Activated T-cell treated with anti-CD3 and anti-CD28 coated beads for 4 hours (primary cell): ENCODE data around the gene VGF.
A peak's percentile ranks its signal among the peaks of the same experiment; 100 is the strongest.

ENCODE experiments used
- DNase-seq: peaks from one replicate; pipeline ENCODE4 v3.0.0-alpha.2; 2020

VGF gene

DNA sequence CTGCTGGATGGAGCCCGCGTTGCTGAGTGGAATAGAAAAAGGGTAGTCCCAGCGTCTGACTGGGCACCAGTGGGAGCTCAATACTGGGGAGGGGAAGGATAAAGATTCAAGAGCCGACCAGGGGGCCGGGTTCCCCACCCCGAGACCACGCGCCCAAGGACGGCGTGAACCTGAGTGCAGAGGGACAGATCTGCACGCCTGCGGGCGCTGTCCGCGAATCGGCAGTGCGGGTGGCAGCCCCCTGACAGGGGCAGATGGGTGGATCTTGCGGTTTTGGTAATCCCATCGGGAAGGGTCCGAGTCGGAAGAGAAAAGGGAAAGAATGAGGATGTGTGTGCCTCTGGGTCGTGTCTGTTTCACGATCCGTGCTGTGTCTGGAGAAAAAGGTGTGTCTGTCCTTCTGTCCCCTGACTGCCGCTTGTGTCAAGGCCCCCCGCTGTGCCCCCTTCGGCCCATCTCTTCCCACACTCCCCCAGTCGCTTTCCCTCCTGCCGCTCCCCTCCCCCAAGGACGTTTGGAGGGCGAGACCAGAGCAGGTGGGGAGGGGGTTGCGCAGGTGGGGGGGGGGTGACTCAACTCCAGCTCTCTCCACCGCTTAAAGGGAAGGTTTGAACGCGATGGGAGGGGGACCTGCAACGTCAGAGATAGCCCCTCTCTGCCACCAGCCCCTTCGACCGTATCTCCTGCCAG lies 734 bp upstream of the VGF start:
- DNase-seq: no peak

DNA sequence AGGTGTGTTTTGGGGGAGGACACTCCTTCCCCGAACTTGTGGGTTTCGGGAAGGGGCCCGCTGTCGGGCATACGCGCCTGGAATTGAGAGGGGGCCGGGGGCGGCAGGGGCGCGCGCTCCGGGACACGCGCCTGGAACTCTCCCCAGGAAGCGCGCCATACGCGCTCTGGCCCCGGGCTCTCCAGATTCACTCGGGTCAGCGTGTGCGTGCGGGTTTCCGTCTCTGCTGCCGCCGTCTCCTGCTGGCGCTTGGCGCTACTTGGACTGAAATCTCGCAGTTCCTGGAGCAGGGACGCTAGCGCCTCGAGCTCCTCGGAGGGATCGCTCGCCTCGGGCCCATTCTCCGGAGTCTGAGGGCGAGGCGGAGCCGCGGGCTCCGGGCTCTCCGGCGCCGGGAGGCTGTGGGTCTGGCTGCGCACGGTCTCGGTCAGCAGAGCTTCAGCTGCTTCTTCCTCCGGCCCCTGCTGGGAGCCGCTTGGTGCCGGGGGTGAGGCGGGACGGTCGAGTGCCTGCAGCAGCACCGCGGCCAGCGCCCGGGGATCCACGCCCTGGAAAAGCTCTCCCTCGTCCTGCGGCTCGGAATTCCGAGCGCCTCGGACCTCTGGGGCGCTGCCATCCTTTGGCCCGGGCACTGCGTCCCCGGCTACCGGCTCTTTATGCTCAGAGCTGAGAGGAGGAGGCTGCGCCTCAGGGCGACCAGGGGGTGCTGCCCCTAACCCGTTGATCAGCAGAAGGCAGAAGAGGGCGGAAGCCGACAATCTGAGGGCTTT lies 1.1 kb downstream of the VGF start:
- DNase-seq: no peak

DNA sequence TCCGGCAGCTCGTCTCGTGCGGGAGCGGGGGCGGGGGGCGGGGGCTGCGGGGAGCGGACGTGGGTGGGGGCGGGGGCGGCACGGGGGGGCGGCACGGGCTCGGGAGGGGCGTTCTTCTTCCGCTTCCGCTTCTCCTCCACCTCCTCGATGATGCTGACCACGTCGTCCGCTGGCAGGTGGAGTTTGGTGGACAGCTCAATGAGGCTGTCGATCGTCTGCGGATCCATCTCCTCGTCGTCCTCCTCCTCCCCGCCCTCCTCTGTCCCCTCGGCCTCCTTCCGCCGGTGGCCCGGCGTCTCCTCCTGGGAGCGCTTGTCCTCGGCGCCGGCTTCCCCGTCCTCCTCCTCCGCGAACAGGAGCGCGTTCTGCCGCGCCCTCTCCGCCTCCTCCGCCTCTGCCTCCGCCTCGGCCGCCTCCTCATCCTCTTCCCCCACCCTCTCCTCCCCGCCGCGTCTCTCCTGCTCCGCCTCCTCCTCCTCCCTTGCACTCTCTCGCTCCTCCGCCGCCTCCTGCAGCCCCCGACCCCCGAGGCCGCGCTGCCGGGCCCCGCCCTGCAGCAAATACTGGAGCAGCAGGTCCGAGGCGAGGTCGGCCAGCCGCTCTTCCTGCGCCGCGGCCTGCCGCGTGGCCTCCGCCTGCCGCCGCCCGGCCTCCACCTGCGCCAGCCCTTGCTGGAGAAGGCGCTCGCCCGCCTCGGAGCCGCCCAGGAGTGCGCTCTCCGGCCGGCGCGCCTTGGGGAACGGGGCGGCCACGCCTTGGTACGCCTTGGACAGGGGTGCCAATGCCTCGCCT lies 1.9 kb downstream of the VGF start:
- no peak for DNase-seq

DNA sequence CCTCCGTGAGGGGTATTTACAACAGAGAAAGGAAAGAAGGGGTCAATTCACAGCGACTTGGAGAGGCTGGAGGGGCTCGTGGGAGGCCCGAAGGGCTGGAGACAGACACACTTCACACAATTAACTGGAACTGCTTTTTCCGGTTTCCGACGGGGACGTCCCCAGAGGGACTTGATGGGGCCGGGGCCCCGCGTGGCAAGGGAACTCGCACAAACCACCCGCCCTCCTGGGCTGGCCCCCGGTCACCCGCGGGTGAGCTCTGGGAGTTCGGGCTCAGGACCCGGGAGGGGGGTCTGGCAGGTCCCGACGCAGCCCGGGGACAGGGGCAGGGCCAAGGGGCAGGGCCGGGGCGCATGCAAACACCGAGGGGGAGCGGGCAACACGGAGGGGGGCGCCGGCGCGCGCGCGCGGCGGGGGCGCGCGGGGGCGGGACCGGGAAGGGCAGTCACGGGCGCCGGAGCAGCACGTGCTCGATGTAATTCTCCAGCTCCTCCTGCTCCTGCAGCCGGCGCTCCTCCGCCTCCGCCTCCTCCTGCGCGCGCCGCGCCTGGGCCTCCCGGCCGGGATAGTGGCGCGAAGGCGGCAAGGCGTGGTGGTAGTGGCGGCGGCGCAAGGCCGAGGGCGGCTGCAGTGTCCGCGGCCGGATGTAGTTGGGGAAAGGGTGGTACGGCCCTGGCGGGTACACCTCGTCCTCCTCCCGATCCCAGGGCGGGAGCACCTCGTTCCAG lies 2.7 kb downstream of the VGF start:
- DNase-seq: no peak

DNA sequence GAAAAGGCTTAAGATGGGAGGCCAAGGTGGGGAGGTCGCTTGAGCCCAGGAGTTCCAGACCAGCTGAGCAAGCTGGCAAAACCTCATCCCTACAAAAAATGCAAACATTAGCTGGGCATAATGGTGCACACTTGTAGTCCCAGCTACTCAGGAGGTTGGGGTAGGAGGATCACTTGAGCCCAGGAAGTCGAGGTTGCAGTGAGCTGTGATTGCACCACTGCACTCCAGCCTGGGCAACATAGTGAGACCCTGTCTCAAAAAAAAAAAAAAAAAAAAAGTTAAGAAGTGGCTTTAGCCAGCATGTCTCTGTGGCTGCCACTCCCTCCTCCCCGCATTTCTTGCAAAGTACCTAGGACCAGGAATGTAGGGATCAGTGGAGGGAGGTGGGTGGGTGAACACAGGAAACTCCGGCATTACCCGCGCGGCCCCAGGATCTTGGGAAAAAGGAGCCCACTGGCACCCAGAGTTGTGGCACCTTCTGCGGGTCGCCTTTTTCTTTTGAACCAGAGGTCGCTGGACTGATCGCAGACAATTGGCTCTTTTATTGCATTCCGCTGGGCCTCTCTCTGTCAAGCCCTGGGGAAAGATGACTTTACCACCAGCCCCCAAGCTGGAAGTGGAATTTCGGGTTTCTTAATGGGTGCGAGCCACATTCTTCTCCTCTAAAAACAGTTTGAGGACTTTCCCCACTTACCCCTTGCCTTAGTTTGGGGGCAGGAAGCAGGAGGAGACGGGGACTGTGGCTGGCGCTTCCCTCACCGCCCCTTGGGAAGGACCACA lies 3.5 kb downstream of the VGF start:
- DNase-seq: no peak

DNA sequence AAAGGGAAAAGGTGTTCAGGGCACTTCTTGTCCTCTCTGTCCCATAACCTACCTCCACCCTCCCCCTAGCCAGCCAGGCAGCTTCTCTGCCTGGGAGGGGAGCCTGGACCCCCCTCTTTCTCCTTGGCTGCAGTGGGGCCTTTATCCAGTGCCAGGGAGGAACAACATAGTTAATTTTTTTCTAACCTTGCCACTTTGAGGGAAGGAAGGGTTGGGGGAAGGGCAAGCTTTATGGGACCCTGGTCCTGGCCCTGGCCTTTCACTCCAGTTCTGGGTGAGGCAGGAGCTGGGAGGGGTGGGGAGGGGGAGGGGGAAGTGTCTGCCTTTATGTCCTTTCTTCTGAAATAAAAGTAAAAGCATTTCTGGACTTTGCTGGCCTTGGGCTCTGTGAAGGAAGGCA lies 4.5 kb downstream of the VGF start:
- DNase-seq: no peak

DNA sequence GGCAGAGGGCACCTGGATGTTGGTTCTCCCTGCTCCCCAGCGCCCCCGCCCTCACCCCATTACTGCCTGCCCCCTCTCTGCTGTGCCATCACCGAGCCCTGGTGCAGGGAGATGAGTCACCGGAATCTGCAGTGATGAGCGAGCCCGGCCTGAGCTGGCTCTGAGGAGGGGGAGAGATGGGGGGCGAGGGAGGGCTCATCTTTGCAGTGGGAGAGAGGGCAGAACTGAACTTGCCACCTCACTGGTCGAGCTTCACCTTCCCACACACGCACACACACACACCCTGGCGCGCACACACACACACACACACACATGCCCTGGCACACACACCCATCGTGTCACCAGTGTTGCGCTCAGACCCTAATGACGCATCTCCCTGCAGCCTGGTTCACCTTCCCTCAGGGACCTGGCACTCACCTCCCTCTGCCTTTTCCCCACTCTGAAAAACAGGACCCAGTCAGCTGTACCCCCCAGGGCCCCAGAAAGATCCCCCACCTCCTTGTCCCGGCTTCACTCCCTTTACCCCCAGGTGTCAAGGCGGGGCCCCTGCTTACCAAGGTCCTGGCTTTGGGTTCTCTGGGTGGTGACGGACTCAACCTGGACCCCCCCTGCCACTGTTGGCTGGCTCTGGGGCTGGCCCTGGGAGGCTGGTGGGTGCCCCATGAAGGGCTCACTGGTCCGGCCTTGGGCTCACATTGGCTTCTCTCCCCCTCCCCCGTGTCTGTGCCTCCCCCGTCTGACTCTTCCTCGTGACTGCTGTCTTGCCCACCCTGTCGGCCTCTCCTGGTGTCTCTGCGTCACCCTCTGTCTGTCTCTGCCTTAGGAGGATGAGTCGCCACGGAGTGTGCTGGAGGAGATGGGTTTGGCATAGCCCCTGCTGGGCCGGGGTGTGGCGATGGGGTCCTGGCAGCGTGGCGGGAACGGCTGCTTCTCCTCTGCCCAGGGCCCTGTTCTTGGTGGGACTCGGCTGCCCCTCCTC lies 5.4 kb downstream of the VGF start:
- DNase-seq: no peak

DNA sequence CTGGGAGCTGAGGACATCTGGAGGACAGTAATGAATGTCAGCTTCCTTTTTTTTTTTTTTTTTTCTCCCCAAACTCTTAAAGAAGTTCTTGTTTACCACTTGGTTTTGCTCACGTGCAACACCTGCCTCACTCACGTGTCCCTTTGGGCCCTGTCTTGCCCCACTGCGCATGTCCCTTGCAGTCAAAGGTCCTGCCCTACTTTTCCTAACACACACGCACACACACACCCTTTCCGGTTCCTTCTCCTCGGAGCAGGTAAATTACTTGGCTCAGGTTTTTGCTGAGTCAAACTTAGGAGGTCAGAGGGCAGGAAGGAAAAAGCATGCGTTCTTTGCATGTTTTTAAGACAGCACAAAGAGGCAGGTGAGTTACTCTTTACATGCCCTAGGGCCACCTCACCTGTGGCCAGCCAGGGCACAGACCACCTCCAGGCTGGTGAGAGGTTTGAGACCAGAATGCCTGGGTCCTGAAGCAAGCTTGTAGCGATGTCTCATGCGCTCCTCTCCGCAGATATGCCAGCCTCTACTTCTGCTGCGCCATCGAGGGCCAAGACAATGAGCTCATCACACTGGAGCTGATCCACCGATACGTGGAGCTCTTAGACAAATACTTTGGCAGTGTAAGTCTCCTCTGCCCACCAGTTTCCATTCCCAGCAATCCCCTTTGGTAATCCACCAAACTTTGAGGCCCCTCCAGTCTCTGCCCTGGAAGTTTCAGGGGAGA lies 8.3 kb downstream of the VGF start:
- no peak for DNase-seq

DNA sequence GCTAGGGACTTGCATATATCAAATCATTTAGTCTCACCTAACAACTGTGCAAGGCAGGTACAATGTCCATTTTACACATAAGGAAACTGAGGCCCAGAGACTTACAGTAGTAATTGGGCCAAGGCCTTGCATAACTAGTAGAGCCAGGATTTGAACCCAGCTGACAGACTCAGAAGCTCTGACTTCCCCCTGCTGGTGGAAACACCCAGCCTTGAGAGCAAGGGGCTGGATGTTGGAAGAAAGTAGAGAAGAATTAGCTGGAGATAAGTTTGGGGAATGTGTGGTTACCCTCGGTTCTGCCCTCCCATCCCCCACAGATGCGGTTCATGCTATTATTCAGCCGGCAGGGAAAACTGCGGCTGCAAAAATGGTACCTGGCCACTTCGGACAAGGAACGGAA lies 9.1 kb downstream of the VGF start:
- DNase-seq: no peak

DNA sequence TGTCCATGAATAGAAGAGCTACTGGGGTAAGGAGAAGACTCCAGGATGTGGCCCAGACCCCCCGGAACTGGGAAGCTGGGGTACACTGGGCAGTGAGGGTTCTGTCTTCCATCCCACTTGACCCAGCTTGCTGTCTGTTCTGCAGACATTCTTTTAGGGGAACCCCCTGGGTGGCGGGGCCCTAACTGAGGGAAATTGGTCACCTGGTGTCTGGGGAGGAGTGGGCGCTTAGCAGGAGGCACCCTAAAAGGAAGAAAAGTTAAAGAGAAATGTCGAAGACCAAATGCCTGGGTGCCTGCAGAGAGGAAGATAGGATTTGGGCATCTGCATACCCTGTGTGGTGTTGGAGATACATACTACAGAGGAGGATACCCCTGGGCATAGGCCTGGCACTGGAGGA lies 10.1 kb downstream of the VGF start:
- no peak for DNase-seq

DNA sequence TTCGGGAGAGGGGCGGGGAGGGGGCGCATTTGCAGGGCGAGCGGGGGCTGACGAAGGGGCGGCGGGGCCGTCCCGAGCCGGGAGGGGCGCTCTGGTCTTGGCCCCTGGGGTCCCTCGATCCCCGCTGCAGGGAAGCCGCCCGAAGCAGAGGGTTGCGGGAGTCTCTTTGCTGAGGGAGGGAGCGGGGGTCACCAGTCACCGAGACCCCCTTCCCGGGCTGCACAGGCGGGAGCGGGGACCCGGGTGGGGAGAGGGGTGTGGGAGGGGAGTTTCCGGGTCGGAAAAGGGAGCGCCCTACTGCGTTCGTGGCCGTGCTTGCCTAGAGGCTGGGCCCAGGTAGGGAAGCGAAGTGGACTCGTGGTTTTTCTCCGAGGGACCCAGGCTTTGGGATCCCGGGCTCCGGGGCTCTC lies 10.7 kb downstream of the VGF start:
- no peak for DNase-seq

DNA sequence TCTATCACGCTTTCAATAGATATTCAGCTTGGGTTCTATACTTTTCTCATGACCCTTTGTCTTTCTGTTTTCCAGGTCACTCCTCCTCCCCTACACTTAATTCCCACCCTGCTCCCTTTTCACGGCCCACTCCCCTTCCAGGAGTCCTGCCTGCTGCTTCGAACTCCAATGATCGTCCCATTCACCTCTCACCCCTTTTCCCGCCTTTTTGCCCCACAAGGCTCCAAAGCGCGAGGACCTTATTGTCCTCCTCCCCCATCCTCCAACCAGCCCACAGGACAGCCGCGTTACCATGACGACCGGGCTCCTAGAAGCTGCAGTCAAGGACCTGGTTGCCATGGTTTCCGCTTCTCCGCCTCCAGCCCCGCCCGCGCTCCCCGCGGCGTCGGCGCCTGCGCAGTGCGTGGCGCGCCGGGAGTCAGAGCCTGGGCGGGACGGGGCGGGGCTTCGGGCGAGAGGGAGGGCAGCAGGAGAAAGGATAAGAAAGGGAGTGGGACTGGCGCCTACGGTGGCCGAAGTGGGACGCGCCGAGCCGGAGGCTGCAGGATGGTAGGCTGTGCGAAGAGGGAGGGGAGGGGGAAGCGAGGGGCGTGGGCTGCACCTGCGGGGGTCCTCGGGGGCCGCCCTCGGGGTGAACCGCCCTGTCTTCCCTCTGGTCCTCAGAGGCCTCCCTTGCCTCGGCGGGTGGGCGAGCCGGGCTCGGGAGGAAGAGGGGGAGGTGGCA lies 11.2 kb downstream of the VGF start, which contains the start of gene AP1S1:
AP1S1 (plus strand) TSS at position 508 of the 724 bp plus-strand sequence; CDS start at position 547, 39 bp downstream.
- peak; percentile 91 for DNase-seq

DNA sequence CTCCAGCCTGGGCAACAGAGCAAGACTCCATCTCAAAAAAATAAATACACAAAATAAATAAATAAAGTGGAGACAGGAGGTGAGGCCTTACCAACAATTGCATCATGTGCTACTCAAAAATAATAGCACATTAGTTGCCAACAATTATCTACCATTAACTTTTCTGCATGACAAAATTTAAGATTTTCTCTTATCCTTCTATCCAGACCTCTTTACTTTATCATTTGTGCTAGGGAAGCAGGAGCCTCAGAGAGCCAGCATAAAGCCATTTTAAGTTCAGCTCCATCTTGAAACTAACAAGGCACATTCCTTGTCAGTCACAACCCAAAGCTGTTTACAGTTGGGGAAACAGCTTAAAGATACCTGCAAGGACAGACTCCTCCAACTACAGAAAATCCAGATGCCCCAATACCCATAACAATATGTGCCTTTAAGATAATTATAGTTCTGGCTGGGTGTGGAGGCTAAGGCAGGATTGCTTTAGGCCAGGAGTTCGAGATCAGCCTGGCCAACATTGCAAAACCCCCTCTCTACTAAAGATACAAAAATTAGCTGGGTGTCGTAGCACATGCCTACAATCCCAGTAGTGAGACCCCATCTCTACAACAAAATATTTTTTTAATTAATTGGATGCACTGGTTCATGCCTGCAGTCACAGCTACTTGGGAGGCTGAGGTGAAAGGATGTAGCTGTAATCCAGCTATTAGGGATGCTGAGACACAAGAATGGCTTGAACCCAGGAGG lies 13.3 kb downstream of the VGF start:
- DNase-seq: no peak

DNA sequence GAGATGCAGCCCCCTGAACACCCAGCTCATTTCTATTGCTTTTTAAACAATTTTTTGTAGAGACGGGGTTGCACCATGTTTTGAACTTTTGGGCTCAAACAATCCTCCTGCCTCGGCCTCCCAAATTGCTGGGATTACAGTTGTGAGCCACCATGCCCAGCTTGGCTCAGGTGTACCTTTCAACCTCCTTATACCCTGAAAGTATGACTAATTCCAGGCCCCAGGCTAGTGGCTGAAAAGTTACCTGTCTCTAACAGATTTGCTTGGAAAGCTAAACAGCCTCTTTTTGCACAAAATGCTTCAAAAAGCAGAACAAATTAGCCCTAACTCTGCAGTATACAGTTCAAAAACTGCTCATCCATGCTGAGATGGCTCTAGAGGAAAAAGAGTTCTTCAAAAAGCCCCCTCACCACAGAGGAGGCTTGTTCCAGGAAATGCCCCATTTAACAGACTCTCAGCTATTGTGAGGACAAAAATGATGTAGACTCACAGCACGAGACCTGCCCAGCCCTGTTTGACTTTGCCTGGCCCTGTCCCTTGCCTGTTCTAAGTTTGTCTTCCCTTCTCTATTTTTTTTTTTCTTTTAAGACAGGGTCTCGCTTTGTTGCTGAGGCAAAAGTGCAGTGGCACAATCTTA lies 24.5 kb downstream of the VGF start:
- DNase-seq: no peak

DNA sequence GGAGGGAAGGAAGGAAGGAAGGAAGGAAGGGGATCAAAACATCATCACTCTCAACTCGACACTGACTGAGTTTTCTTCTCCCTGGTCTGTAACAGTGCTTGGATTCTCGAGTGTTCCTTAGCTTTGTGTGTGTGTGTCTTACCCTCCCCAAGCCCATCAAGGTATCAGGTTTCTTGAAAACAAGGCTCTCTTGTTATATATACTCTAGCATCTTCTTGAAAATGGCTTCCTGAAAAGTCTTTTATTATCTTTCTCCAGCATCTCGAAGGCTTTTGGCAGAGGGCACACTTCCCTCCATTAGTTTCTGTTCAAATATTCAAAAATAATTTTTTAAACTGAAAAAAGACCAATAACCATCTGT lies 25.1 kb downstream of the VGF start:
- DNase-seq: no peak

DNA sequence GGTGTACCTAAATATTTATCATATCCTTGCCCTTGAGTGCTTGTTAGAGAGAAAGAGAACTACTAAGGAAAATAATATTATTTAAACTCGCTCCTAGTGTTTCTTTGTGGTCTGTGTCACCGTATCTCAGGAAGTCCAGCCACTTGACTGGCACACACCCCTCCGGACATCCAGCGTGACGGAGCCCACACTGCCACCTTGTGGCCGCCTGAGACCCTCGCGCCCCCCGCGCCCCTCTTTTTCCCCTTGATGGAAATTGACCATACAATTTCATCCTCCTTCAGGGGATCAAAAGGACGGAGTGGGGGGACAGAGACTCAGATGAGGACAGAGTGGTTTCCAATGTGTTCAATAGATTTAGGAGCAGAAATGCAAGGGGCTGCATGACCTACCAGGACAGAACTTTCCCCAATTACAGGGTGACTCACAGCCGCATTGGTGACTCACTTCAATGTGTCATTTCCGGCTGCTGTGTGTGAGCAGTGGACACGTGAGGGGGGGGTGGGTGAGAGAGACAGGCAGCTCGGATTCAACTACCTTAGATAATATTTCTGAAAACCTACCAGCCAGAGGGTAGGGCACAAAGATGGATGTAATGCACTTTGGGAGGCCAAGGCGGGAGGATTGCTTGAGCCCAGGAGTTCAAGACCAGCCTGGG lies 27.0 kb downstream of the VGF start:
- DNase-seq: peak; percentile 83

DNA sequence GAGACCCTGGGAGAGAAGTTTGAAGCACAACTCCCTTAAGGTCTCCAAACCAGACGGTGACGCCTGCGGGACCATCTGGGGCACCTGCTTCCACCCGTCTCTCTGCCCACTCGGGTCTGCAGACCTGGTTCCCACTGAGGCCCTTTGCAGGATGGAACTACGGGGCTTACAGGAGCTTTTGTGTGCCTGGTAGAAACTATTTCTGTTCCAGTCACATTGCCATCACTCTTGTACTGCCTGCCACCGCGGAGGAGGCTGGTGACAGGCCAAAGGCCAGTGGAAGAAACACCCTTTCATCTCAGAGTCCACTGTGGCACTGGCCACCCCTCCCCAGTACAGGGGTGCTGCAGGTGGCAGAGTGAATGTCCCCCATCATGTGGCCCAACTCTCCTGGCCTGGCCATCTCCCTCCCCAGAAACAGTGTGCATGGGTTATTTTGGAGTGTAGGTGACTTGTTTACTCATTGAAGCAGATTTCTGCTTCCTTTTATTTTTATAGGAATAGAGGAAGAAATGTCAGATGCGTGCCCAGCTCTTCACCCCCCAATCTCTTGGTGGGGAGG lies 27.6 kb downstream of the VGF start:
- no peak for DNase-seq
